Liver (tissue), 9 donors: ENCODE measurements around the gene APOL6. TPM values are rescaled to one million over a fixed set of nuclear protein-coding genes. Genes with fewer than 3 reads are reported as not detected.

Source experiments
- DNase-seq: peaks from one replicate; pipeline ENCODE4 v3.0.0-alpha.2; 2017; ENCODE audit warnings: low spot score
- H3K27ac ChIP-seq, 2 donors: one replicate each; pipeline ENCODE4 v1.7.0; 2013; ENCODE audit warnings: inconsistent platforms in 2 of 2, low read length in 2 of 2, control low read depth in 1 of 2, low read depth in 1 of 2, mild to moderate bottlenecking in 1 of 2
- H3K27me3 ChIP-seq, 4 donors: one replicate each; pipeline versions ENCODE4 v1.6.1 to v1.7.0; 2013; ENCODE audit warnings: low read length in 3 of 4, inconsistent platforms in 1 of 4, mild to moderate bottlenecking in 1 of 4, moderate library complexity in 1 of 4; ENCODE audit not compliant: control insufficient read depth in 4 of 4, insufficient read depth in 4 of 4
- H3K36me3 ChIP-seq, 4 donors: one replicate each; pipeline versions ENCODE4 v1.6.1 to v1.7.0; 2013; ENCODE audit warnings: low read length in 3 of 4, mild to moderate bottlenecking in 3 of 4, low read depth in 1 of 4, moderate library complexity in 1 of 4; ENCODE audit not compliant: control insufficient read depth in 4 of 4, insufficient read depth in 3 of 4
- H3K4me1 ChIP-seq, 4 donors: one replicate each; pipeline versions ENCODE4 v1.6.1 to v1.7.0; 2013; ENCODE audit warnings: low read length in 3 of 4, mild to moderate bottlenecking in 3 of 4, moderate library complexity in 1 of 4; ENCODE audit not compliant: control insufficient read depth in 4 of 4, insufficient read depth in 4 of 4
- H3K4me3 ChIP-seq, 3 donors: one replicate each; pipeline versions ENCODE4 v1.6.1 to v1.7.0; 2013; ENCODE audit warnings: low read length in 3 of 3, control low read depth in 1 of 3, low read depth in 1 of 3, mild to moderate bottlenecking in 1 of 3
- H3K9ac ChIP-seq, 2 donors: one replicate each; pipeline ENCODE4 v1.7.0; 2013; ENCODE audit warnings: low read length in 2 of 2, mild to moderate bottlenecking in 2 of 2, moderate library complexity in 2 of 2, control low read depth in 1 of 2, low read depth in 1 of 2
- H3K9me3 ChIP-seq, 4 donors: one replicate each; pipeline versions ENCODE4 v1.6.1 to v1.7.0; 2013; ENCODE audit warnings: low read length in 3 of 4; ENCODE audit not compliant: control insufficient read depth in 4 of 4
- EGR1 ChIP-seq, 2 donors: IDR thresholded peaks; 2 replicates each; pipeline ENCODE4 v1.6.1; 2016 to 2018; ENCODE audit warnings: antibody characterized with exemption in 2 of 2, low read depth in 2 of 2
- FOXA1 ChIP-seq: IDR thresholded peaks from 2 replicates; pipeline ENCODE4 v1.6.1; 2016; ENCODE audit warnings: antibody characterized with exemption
- FOXA2 ChIP-seq: IDR thresholded peaks from 2 replicates; pipeline ENCODE4 v1.6.1; 2016; ENCODE audit warnings: antibody characterized with exemption
- GABPA ChIP-seq, 2 donors: IDR thresholded peaks in 1 of 2; conservative IDR thresholded peaks in 1 of 2; 2 replicates each; pipeline ENCODE4 v1.6.1; 2016; ENCODE audit warnings: antibody characterized with exemption in 2 of 2, mild to moderate bottlenecking in 1 of 2, moderate library complexity in 1 of 2
- HNF4A ChIP-seq, 2 donors: conservative IDR thresholded peaks; 2 replicates each; pipeline ENCODE4 v1.6.1; 2016; ENCODE audit warnings: antibody characterized with exemption in 2 of 2, mild to moderate bottlenecking in 2 of 2
- HNF4G ChIP-seq: IDR thresholded peaks from 2 replicates; pipeline ENCODE4 v1.6.1; 2016; ENCODE audit warnings: antibody characterized with exemption
- JUND ChIP-seq, 2 donors: IDR thresholded peaks; 2 replicates each; pipeline ENCODE4 v1.6.1; 2016; ENCODE audit warnings: antibody characterized with exemption in 2 of 2
- NR2F2 ChIP-seq: IDR thresholded peaks from 2 replicates; pipeline ENCODE4 v1.6.1; 2016; ENCODE audit warnings: antibody characterized with exemption
- RAD21 ChIP-seq, 2 donors: IDR thresholded peaks; 2 replicates each; pipeline ENCODE4 v1.6.1; 2016; ENCODE audit warnings: antibody characterized with exemption in 2 of 2, mild to moderate bottlenecking in 2 of 2
- RXRA ChIP-seq, 2 donors: IDR thresholded peaks; 2 replicates each; pipeline ENCODE4 v1.6.1; 2017 to 2018; ENCODE audit warnings: antibody characterized with exemption in 2 of 2, mild to moderate bottlenecking in 1 of 2
- SP1 ChIP-seq: IDR thresholded peaks from 2 replicates; pipeline ENCODE4 v1.6.1; 2018; ENCODE audit warnings: antibody characterized with exemption, mild to moderate bottlenecking
- TAF1 ChIP-seq: conservative IDR thresholded peaks from 2 replicates; pipeline ENCODE4 v1.6.1; 2016; ENCODE audit warnings: antibody characterized with exemption, mild to moderate bottlenecking
- YY1 ChIP-seq: IDR thresholded peaks from 2 replicates; pipeline ENCODE4 v1.6.1; 2016; ENCODE audit warnings: antibody characterized with exemption, mild to moderate bottlenecking
- WGBS: extraction: QIAGEN DNeasy Blood & Tissue Kit; methylation state at CpG from one replicate; pipeline ENCODE4 v1.1.7; 2013; 5-methylcytosine and 5-hydroxymethylcytosine counted together
- polyA plus RNA-seq, 2 donors: library from polyadenylated mRNA; stranded (reverse) in 1 of 2; unstranded in 1 of 2; fragments of 200-250 nt in 1 of 2; fragments of >200 nt in 1 of 2; fragmentation: Nextera tagmentation in 1 of 2; extraction: Ambion mirVana in 1 of 2; gene quantifications; one replicate each; pipeline versions ENCODE4 v1.2.1 to v1.2.3, GENCODE V29; 2013 to 2015
- total RNA-seq, 2 donors: library from RNA; depleted of rRNA; stranded (reverse); fragments of >200 nt; gene quantifications; one replicate each; pipeline ENCODE4 v1.2.3, GENCODE V29; 2014
- TF ChIP-seq, protein P1 (sequence below): IDR thresholded peaks from 2 replicates; pipeline ENCODE4 v1.6.1; 2016; ENCODE audit warnings: antibody characterized with exemption
- TF ChIP-seq, protein P2 (sequence below): IDR thresholded peaks from 2 replicates; pipeline ENCODE4 v1.6.1; 2016; ENCODE audit warnings: antibody characterized with exemption
- TF ChIP-seq, protein P3 (sequence below): fragments of 150-350 bp; IDR thresholded peaks from 2 replicates; pipeline ENCODE4 v1.5.1; 2017; ENCODE audit warnings: improper control_type of control experiment, low read depth, low read length; ENCODE audit not compliant: missing input control
- TF ChIP-seq, protein P4 (sequence below): IDR thresholded peaks from 2 replicates; pipeline ENCODE4 v1.6.1; 2016; ENCODE audit warnings: antibody characterized with exemption, mild to moderate bottlenecking
- TF ChIP-seq, protein P5 (sequence below): IDR thresholded peaks from 2 replicates; pipeline ENCODE4 v1.6.1; 2016; ENCODE audit warnings: antibody characterized with exemption
- donor health status: healthy.
- donor health status: healthy.
- donor health status: healthy.
- donor health status: healthy.
- donor health status: healthy.

The APOL6 gene
- total and polyA plus RNA-seq, 4 donors = 10.3 to 80.1 (median 17.3) TPM

DNA sequence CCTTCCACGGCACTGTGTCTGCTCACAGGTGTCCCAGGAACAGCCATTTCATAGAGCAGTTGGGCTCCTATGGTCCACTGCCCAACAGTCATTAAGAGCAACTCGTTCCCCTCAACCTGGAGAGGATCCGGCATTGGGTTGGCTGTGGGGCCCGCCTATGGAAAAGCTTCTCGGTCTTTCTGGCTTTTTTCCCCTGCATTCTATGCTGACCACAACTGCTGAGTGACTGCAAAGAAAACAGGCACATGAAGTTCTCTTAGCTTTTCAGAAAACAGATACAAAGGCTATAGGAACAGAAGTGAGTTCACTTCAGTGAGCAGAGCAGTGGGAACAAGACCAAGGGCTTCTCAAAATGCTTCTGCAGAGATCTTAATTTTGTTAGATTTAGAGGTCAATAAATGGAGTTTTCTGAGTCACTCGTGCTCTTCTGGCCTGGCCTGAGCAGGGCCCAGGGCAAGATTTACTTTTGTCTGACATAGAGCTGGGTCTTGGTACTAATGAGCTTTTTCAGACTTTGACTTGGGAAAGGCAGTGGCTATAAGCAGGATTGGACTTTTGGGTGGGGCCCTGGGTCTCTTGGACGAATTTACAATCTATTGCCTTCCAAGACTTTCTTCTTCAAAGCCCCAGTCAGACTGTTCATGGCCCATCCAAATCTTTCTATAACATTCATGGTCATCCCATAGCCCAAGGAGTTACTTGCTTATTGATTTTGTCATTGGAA, 55.8 kb downstream of the APOL6 start:
- H3K9me3 ChIP-seq = no peaks in the 10 kb centered on the region
- no peak overlapping the region for H3K27ac ChIP-seq
- no peak for DNase-seq
- H3K4me3 ChIP-seq = no peak overlapping the region
- 90% methylated on average over 7 of the region's 7 CpGs for WGBS
- no peaks in the 10 kb centered on the region for H3K4me1 ChIP-seq
- no peaks in the 10 kb centered on the region for H3K27me3 ChIP-seq
- H3K36me3 ChIP-seq = no peaks in the 10 kb centered on the region
- TF ChIP-seq FOXA1 (no peak), HNF4G (no peak), FOXA2 (no peak), SP1 (no peak), TAF1 (no peak), YY1 (no peak), RAD21 (IDR thresholded peaks at IDR 0.05) (no peak), GABPA (IDR thresholded peaks at IDR 0.05 in 1 of 2, conservative IDR thresholded peaks at IDR 0.05 in 1 of 2) (no peak), HNF4A (conservative IDR thresholded peaks at IDR 0.05) (no peak), NR2F2 (no peak), JUND (IDR thresholded peaks at IDR 0.05) (no peak), RXRA (IDR thresholded peaks at IDR 0.05) (no peak), EGR1 (IDR thresholded peaks at IDR 0.05; ENCODE audit: low read depth in 2 of 2) (no peak)
- TF ChIP-seq, protein P1, sequence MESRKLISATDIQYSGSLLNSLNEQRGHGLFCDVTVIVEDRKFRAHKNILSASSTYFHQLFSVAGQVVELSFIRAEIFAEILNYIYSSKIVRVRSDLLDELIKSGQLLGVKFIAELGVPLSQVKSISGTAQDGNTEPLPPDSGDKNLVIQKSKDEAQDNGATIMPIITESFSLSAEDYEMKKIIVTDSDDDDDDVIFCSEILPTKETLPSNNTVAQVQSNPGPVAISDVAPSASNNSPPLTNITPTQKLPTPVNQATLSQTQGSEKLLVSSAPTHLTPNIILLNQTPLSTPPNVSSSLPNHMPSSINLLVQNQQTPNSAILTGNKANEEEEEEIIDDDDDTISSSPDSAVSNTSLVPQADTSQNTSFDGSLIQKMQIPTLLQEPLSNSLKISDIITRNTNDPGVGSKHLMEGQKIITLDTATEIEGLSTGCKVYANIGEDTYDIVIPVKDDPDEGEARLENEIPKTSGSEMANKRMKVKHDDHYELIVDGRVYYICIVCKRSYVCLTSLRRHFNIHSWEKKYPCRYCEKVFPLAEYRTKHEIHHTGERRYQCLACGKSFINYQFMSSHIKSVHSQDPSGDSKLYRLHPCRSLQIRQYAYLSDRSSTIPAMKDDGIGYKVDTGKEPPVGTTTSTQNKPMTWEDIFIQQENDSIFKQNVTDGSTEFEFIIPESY = no peak
- TF ChIP-seq, protein P2, sequence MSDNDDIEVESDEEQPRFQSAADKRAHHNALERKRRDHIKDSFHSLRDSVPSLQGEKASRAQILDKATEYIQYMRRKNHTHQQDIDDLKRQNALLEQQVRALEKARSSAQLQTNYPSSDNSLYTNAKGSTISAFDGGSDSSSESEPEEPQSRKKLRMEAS = no peak
- TF ChIP-seq, protein P3, sequence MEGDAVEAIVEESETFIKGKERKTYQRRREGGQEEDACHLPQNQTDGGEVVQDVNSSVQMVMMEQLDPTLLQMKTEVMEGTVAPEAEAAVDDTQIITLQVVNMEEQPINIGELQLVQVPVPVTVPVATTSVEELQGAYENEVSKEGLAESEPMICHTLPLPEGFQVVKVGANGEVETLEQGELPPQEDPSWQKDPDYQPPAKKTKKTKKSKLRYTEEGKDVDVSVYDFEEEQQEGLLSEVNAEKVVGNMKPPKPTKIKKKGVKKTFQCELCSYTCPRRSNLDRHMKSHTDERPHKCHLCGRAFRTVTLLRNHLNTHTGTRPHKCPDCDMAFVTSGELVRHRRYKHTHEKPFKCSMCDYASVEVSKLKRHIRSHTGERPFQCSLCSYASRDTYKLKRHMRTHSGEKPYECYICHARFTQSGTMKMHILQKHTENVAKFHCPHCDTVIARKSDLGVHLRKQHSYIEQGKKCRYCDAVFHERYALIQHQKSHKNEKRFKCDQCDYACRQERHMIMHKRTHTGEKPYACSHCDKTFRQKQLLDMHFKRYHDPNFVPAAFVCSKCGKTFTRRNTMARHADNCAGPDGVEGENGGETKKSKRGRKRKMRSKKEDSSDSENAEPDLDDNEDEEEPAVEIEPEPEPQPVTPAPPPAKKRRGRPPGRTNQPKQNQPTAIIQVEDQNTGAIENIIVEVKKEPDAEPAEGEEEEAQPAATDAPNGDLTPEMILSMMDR = no peak
- TF ChIP-seq, protein P4, sequence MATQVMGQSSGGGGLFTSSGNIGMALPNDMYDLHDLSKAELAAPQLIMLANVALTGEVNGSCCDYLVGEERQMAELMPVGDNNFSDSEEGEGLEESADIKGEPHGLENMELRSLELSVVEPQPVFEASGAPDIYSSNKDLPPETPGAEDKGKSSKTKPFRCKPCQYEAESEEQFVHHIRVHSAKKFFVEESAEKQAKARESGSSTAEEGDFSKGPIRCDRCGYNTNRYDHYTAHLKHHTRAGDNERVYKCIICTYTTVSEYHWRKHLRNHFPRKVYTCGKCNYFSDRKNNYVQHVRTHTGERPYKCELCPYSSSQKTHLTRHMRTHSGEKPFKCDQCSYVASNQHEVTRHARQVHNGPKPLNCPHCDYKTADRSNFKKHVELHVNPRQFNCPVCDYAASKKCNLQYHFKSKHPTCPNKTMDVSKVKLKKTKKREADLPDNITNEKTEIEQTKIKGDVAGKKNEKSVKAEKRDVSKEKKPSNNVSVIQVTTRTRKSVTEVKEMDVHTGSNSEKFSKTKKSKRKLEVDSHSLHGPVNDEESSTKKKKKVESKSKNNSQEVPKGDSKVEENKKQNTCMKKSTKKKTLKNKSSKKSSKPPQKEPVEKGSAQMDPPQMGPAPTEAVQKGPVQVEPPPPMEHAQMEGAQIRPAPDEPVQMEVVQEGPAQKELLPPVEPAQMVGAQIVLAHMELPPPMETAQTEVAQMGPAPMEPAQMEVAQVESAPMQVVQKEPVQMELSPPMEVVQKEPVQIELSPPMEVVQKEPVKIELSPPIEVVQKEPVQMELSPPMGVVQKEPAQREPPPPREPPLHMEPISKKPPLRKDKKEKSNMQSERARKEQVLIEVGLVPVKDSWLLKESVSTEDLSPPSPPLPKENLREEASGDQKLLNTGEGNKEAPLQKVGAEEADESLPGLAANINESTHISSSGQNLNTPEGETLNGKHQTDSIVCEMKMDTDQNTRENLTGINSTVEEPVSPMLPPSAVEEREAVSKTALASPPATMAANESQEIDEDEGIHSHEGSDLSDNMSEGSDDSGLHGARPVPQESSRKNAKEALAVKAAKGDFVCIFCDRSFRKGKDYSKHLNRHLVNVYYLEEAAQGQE = no peak
- TF ChIP-seq, protein P5, sequence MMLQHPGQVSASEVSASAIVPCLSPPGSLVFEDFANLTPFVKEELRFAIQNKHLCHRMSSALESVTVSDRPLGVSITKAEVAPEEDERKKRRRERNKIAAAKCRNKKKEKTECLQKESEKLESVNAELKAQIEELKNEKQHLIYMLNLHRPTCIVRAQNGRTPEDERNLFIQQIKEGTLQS = no peak
- no peak overlapping the region for H3K9ac ChIP-seq
